ENCODE results near the gene MYMX.

MYMX gene

GRCh38 chr6:44264154-44265006 lies 47.7 kb downstream of the MYMX start:
- no peak for DNase-seq (ENCODE audit: low read depth in 2 of 2)

GRCh38 chr6:44265007-44265721 lies 48.4 kb downstream of the MYMX start, which contains the start of gene NFKBIE:
Gene NFKBIE (minus strand): TSS chr6:44265551. CDS start chr6:44265346, 205 bp downstream.
- peak; percentile 94 to 95 for DNase-seq (ENCODE audit: low read depth in 2 of 2)

DNA sequence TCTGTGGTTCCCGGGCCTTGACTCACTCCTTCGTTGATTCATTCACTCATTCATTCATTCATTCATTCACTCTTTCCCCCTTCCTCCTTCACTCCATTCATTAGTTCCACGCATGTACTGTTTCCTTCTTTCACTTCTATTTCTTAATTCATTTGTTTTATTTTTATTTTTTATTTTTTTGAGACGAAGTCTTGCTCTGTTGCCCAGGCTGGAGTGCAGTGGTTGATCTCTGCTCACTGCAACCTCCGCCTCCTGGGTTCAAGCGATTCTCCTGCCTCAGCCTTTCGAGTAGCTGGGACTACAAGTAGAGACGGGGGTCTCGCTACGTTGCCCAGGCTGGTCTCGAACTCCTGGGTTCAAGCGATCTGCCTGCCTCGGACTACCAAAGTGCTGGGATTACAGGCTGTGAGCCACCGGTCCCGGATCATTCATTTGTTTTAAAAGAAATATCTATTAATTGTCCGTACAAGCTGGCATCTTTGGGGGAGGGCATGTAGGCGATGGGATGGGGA lies 49.1 kb downstream of the MYMX start:
- DNase-seq (ENCODE audit: low read depth in 2 of 2): no peak

DNA sequence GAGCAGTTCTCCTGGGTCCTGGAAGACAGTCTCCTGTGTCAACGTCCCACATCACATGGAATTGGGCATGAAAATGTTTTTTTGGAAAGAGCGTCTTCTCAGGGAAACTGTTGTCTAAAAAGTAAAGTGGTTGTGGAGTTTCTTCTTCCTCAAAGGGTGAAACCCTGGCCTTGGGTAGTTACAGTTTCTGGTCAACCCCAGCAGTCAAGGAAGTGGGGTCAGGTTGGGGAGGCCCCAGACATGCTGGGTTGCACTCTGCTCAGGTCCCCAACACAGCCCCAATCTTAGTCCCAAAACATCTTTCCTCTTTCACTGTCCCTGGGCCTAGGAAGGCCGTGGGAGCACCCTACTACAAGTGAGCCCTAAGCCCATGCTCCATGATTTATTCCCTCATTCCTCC lies 49.6 kb downstream of the MYMX start:
- DNase-seq (ENCODE audit: low read depth in 2 of 2): no peak

DNA sequence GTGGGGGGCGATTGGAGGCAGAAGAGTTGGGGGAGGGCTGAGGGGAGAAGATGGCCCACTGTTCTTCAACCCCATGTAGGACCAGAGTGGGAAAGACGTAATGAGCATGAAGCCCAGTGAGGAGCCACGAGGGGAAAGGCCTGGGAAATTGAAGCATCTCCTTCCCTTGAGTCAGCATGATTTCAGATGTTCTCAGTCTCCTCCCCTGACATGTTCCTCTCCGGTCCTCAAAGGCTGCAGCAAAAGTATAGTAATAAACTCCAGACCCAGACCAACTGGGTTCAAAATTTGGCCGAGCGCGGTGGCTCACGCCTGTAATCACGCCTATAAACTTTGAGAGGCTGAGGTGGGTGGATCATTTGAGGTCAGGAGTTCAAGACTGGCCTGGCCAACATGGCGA lies 50.5 kb downstream of the MYMX start:
- DNase-seq (ENCODE audit: low read depth in 2 of 2): no peak
